AG08395 (cell line): Measurements from ENCODE around the gene TBC1D5.

ENCODE experiments used
- DNase-seq: peaks from one replicate; pipeline ENCODE4 v3.0.0; 2012; ENCODE audit warnings: mixed read lengths, low spot score

The TBC1D5 gene

GRCh38 chr3:17231537-17232261, 510.7 kb downstream of the TBC1D5 start:
- no peak for DNase-seq

DNA sequence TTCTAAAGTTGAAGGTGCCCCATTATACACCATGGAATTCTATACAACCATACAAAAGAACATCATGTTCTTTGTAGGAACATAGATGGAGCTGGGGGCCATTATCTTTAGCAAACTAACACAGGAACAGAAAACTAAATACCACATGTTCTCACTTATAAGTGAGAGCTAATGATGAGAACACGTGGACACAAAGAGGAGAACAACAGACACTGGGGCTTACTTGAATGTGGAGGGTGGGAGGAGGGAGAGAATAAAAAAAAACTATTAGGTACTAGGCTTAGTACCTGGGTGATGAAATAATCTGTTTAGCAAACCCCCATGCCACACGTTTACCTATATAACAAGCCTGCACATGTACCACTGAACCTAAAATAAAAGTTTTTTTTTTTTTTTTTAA, 515.0 kb downstream of the TBC1D5 start:
- no peak for DNase-seq

- DNase-seq: no peak
These were observed 520.9 kb downstream of the TBC1D5 start for GRCh38 chr3:17221529-17221928.

- no peak for DNase-seq
These were observed 522.8 kb downstream of the TBC1D5 start for GRCh38 chr3:17219593-17219992.

DNA sequence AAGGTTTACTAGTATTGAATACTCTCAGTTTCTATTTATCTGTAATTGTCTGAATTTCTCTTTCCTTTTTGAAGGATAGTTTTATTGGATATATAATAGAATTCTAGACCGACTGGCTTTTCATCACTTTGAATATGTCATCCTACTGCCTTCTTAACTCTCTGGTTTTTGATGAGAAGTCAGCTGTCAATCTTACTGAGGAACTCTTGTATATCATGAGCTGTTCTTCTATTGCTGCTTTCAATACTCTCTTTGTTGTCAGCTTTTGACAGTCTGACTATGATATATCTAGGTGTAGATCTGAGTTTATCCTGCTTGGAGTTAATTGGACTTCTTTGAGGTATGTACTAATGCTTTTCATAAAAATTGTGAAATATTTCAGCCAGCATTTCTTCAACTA, 523.8 kb downstream of the TBC1D5 start:
- no peak for DNase-seq

DNA sequence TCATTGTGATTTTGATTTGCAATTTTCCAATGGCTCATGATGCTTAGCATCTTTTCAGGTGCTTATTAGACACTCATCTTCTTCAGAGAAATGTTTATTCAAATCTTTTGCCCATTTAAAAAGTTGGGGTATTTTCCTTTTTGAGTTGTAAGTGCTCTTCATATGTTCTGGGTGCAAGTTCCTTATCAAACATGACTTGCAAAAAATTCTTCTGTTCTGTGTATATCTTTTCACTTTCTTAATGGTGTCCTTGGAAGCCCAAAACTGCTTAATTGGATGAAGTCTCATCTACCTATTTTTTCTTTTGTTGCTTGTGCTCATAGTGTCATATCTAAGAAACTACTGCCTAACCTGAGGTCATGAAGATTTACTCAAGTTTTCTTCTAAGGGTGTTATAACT, 524.8 kb downstream of the TBC1D5 start:
- DNase-seq: no peak

DNA sequence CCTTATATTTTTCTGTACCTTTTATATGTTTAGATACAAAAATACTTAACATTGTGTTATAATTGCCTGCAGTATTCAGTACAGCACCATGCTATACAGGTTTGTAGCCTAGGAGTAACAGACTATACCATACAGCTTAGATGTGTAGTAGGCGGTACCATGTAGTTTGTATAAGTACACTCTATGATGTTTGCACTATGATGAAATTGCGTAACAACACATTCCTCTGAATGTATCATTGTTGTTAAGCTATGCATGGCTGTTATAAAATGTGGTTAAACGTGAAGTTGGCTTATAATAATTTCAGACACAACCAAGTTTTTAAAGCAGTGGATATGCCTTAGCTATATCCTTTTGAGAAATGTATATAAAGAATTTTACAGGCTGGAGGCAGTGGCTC, 529.3 kb downstream of the TBC1D5 start:
- DNase-seq: no peak

DNA sequence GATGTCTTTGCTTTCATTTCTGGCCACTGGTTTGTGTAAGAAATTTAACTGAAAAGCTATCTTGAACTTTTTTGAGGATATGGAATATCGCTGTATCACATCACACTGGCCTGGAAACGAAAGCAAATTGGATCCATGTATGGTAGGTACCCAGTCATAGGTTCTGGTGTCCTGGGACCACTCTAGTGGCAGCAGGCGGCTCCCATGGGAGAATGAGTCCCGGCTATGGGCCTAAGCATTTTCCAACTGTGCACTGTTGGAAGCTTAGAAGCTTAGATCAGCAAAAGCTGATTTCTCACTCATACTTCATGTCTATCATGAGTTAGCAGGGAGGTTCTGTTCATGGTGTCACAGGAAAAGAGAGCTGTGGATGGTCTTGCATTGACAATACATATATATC, 534.5 kb downstream of the TBC1D5 start:
- no peak for DNase-seq

GRCh38 chr3:17207019-17207418, 535.4 kb downstream of the TBC1D5 start:
- DNase-seq: no peak

DNA sequence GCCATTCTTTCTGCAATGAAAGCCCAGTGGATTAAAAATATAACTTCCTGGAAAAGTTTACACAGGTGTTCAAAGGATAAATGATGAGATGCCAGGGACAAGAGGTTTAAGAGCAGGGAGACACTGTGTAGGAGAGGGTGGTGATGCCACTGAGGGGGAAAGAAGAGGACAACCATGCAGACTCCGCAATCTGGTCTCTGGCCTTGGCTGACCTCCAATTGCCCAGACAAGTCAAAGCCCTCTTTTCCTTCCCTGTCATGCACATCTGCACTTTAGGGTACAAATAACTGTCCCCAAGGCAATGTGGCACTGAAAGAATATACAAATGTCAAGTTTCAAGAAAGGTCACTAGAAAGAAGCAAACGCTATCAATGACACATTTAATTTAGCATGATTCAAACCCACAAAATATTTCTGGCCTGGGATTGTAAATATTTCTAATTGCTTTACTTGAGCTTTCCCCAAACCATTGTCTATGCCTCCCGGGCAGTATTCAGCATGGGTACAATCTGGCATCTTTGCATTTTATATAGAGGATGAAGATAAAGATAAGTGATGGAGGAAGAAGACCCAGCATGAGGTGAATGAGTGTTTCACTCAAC, 538.3 kb downstream of the TBC1D5 start:
- DNase-seq: no peak

- no peak for DNase-seq
These were observed 540.9 kb downstream of the TBC1D5 start for GRCh38 chr3:17201538-17201937.

GRCh38 chr3:17195856-17196604, 546.4 kb downstream of the TBC1D5 start:
- peak; percentile 14 for DNase-seq

DNA sequence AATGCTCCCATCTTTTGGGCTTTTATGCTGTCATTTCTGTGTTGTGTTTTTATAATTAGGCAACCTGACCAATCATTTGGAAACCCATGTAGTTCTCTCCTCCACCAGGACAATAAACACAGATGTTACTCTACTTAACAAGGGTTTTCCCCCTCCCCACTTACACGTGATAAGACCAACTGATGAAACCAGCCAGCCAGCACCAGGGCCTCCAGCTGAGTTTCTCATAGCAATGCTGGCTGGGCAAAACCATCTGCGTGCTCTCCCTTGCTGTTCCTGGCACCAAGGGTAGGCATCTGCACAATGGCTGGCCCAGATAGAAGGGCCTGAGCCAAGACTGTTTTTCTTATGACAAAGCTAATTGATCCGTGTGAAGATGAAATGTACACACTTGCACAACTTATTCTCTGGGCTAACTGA, 547.2 kb downstream of the TBC1D5 start:
- peak; percentile 13 for DNase-seq

DNA sequence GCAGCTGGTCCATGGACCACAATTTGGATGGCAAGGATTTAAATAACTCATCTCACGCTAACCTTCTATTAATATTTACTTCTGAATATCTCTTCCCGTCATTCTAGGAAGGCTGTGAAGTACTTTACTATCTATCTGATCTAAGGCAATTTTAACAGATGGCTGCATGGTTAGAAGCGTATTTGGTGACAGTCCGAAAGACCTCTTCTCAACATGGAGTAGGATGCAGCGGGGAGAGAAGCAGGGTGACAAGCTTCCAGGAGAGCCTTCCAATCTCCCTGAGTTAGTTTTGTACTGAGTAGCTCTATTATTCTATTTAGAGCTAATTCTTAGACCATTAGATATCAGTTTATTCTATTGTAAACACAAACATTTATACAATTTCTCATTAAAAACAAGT, 548.3 kb downstream of the TBC1D5 start:
- DNase-seq: no peak

DNA sequence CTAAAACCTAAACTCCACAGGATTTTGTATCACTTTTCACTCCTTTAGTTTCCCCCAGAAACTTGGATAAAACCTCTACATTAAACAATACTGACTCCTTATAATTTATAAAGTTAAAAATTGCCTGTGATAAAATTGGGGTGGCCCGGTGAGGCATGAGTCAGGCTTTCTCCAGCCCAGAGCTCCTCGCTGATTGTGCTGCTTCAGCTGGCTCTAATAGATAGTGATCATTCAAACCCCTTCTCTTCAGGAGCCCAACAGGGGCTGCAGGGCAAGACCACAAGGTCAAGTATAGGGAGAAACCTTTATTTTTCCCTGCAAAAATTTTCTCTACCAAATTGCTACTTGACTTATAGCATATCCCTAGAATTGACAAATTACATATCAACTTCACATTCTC, 549.4 kb downstream of the TBC1D5 start:
- DNase-seq: no peak

- no peak for DNase-seq
These were observed 551.9 kb downstream of the TBC1D5 start for GRCh38 chr3:17190353-17191078.

DNA sequence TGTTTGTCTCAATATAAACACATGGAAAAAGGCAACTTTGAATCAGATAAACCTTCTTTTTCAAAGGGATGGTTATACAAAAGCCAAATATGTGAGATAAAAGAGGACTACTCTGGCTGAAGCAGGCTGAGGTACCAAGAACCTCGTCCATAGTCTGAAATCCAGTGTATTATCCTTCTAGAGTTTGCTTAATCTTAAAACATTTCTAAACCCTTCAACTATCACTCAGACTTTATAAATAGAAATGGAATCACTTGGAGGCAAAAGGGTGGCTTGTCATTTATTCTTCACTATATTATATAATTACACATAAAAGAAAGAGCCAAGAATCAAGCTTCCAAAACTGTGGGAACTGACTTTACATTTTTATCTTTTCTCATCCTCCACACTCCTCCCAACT, 554.1 kb downstream of the TBC1D5 start:
- no peak for DNase-seq

DNA sequence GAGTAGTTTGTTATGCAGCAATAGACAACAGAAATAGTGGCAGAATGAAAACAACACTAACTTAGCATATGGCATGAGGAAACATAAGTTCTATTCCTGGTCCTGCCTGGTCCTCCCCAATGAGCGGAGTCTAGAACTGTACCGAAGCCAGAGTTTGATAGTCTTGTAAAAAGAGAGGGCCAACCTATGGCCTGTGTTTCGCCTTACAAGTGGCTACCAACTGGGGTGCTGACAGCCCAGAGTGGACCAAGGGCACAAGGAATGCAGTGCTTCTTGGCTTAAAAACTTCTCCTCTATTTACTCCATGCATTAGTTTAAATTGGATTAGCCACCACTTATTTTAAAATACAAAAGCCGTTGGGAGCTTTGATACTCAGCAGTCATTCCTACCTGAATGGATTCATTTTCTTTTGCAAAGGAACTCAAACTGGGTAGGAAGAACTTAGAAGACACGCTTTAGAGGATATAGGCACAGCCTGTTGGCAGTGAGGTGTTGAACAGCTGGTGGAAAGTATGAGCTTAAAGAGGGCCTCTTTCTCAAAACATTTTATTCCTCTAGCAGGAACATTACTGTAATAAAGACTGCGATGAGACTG, 554.7 kb downstream of the TBC1D5 start:
- no peak for DNase-seq

DNA sequence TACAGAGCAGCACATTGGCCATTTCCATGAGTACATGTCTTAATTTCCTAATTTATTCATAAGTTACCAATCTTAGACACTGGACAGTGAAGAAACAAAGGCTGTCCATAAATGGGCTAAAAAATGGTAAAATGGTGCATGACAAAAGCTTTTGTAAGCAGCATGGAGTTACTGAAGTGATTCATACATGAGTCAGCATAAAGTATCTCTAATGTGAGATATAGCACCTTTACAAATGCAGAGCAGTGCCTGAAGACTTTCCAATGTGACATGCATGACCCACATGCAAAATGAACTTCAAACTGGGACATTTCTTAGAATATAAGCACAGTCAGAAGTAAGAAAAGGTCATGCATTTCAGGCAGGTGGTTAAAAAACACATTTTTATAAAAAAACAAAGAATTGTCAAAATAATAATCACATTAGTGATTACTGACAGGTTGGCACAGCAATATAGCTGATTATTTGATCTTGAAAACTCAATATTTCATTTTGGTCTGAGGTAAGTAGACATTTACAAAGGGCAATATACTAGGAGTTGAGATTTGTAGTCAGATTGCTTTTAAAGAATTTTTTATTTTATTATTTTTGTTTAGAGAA, 558.4 kb downstream of the TBC1D5 start:
- peak; percentile 33 for DNase-seq

DNA sequence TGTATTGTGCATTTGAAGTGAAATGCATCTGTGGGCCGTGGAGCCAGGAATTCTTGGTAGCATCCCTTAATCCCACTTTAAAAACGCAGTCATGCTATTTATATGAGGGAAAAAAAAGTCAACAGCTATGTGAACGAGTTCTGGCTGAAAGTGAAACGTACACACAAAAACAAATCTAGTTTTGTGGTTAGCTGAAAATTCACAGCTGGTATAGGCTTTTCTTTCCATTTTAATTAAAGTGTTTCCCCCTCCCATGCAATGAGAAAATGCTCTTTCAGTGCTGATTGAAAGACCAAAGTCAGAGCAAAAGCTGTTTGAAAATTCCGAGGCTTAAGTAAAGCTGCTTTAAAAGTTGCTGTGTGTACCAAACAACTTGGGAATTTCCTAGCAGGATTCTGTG, 560.3 kb downstream of the TBC1D5 start:
- DNase-seq: no peak

- DNase-seq: no peak
These were observed 561.0 kb downstream of the TBC1D5 start for GRCh38 chr3:17181413-17181907.
